Dendritic cell treated with granulocyte-macrophage colony-stimulating factor and Interleukin-4, amounts not matched to agents 40 ng/mL and 50 ng/mL, for 4 days (primary cell): ENCODE measurements around the gene TRAF4.
A peak's percentile ranks its signal among the peaks of the same experiment; 100 is the strongest.

Source experiments
- H3K27ac Mint-ChIP-seq: one replicate; pipeline ENCODE4 v1.8.0; 2022; ENCODE audit warnings: mild to moderate bottlenecking, mixed read lengths
- H3K27me3 Mint-ChIP-seq: one replicate; pipeline ENCODE4 v1.8.0; 2022; ENCODE audit warnings: mild to moderate bottlenecking, mixed read lengths
- H3K36me3 Mint-ChIP-seq: one replicate; pipeline ENCODE4 v1.8.0; 2022; ENCODE audit warnings: low read depth, mixed read lengths
- H3K4me1 Mint-ChIP-seq: one replicate; pipeline ENCODE4 v1.8.0; 2022; ENCODE audit warnings: low read depth, mixed read lengths
- H3K4me3 Mint-ChIP-seq: one replicate; pipeline ENCODE4 v1.8.0; 2022; ENCODE audit warnings: mild to moderate bottlenecking, moderate library complexity, mixed read lengths
- H3K9me3 Mint-ChIP-seq: one replicate; pipeline ENCODE4 v1.8.0; 2022; ENCODE audit warnings: mixed read lengths
- intact Hi-C: fragments of 100-400 bp; cut with micrococcal nuclease; formaldehyde crosslinking; loops from one replicate; pipeline ENCODE4 v1.15.0; 2022

Gene TRAF4

GRCh38 chr17:28744972-28745785 is 1.4 kb downstream of the TRAF4 start:
- Mint-ChIP-seq H3K36me3 (peaks cover 36% of the 10 kb centered on the region), H3K9me3 (no peaks in the 10 kb centered on the region), H3K27me3 (peaks cover 9% of the 10 kb centered on the region), H3K27ac (peak overlapping the region; percentile 85), H3K4me3 (peak overlapping the region; percentile 79), H3K4me1 (peaks cover 57% of the 10 kb centered on the region)
- intact Hi-C loops = no loop called here

DNA sequence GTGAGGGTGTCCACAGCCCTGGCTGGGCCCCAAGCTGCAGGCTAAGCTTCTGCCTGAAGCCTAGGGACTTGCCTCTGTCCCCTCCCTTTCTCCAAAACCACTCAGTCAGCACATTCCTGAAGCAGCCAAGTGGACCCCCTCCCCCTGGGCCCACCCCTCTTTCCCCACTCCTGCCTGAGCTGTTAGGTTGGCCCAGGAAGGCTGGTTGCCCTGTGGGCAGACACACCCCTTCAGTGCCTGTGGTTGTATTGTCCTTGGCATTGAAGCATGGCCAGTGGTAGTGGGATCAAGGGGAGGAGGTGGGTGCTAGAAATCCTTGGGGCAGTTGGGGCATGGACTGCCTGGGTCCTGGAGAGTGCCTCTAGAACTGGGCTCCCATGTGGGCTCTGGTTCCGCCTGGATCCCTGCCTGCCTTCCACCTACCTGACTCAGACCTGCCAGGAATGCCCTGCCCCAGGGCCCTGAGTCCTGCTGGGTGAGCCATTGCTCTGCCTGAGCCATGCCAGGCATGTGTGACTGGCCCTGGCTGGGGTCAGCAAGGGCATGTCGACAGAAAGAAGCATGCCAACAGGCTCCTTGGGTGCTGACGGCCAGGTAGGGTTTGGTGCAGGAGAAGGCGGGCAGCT is 2.1 kb downstream of the TRAF4 start:
- intact Hi-C loops = no loop called here
- H3K9me3 Mint-ChIP-seq = no peaks in the 10 kb centered on the region
- peaks cover 36% of the 10 kb centered on the region for H3K36me3 Mint-ChIP-seq
- H3K4me1 Mint-ChIP-seq = peaks cover 54% of the 10 kb centered on the region
- H3K27ac Mint-ChIP-seq = no peak overlapping the region
- peak overlapping the region; percentile 79 for H3K4me3 Mint-ChIP-seq
- H3K27me3 Mint-ChIP-seq = peaks cover 6% of the 10 kb centered on the region

GRCh38 chr17:28746611-28747050 is 2.8 kb downstream of the TRAF4 start:
- Mint-ChIP-seq H3K4me3 (no peak overlapping the region), H3K9me3 (no peaks in the 10 kb centered on the region), H3K36me3 (peaks cover 36% of the 10 kb centered on the region), H3K27ac (no peak overlapping the region), H3K27me3 (peaks cover 6% of the 10 kb centered on the region), H3K4me1 (peaks cover 46% of the 10 kb centered on the region)
- intact Hi-C loops = no loop called here

- no peak overlapping the region for H3K27ac Mint-ChIP-seq
- H3K4me3 Mint-ChIP-seq = no peak overlapping the region
- H3K36me3 Mint-ChIP-seq = peaks cover 36% of the 10 kb centered on the region
- intact Hi-C loops = no loop called here
- peaks cover 41% of the 10 kb centered on the region for H3K4me1 Mint-ChIP-seq
- peaks cover 6% of the 10 kb centered on the region for H3K27me3 Mint-ChIP-seq
- no peaks in the 10 kb centered on the region for H3K9me3 Mint-ChIP-seq
Observed at GRCh38 chr17:28747051-28747691, 3.4 kb downstream of the TRAF4 start.

GRCh38 chr17:28747801-28748750 is 4.3 kb downstream of the TRAF4 start:
- intact Hi-C loops = no loop called here
- Mint-ChIP-seq H3K4me3 (no peak overlapping the region), H3K27me3 (peaks cover 6% of the 10 kb centered on the region), H3K4me1 (peaks cover 32% of the 10 kb centered on the region), H3K9me3 (no peaks in the 10 kb centered on the region), H3K36me3 (peaks cover 36% of the 10 kb centered on the region), H3K27ac (no peak overlapping the region)

DNA sequence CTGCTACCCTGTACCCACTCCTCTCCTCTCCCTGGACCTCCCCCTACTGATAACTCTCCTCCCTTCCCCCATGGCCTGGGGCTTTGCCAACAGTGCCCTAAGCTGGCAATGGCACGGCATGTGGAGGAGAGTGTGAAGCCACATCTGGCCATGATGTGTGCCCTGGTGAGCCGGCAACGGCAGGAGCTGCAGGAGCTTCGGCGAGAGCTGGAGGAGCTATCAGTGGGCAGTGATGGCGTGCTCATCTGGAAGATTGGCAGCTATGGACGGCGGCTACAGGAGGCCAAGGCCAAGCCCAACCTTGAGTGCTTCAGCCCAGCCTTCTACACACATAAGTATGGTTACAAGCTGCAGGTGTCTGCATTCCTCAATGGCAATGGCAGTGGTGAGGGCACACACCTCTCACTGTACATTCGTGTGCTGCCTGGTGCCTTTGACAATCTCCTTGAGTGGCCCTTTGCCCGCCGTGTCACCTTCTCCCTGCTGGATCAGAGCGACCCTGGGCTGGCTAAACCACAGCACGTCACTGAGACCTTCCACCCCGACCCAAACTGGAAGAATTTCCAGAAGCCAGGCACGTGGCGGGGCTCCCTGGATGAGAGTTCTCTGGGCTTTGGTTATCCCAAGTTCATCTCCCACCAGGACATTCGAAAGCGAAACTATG is 5.2 kb downstream of the TRAF4 start:
- no peak overlapping the region for H3K27ac Mint-ChIP-seq
- no peak overlapping the region for H3K4me3 Mint-ChIP-seq

GRCh38 chr17:28749516-28750177 is 5.8 kb downstream of the TRAF4 start:
- peaks cover 36% of the 10 kb centered on the region for H3K36me3 Mint-ChIP-seq

More for the DNA sequence above, 5.2 kb downstream of the TRAF4 start:
- peaks cover 36% of the 10 kb centered on the region for H3K36me3 Mint-ChIP-seq
- peaks cover 29% of the 10 kb centered on the region for H3K4me1 Mint-ChIP-seq
- H3K9me3 Mint-ChIP-seq = no peaks in the 10 kb centered on the region
- H3K27me3 Mint-ChIP-seq = peaks cover 6% of the 10 kb centered on the region
- intact Hi-C loops = no loop called here

DNA sequence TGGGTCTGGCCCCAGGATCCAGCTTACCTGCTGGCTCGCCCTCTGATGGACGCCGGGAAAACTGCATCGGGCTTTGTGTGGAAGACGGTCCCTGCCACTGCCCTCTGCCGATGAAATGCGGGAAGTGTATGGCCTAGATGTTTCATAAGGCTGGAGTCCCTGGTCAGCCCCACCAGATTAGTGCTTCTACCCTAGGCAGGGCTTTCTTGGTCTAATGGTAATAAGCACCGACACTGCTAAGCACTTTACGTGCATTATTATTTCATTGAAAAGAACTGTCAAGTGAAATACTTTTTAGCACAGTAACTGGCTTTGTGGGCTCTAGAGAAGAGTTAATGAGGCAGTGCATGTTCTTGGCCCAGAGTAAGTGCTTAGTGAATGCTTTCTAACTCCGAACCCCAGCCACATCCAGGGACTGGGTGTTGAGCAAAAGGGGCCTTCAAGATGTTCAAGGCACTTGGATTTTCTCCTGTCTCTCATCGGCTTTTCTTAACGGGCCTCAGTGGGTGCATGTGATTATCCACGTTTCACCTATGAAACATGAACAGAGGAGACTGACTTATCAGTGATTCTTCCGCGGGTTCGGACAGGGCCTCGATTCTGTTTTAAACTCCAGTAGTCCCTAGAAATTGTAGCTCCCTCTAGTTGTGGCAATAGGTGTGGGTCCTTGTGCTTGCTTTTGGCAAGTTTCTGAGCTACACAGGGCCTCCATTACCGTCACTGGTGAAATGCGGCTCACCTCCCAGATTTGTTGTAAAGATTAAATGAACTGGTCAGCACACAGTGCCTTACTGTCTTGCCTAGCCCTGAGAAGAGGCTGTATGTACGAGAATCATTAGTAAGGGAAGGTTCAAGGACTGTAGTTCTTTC is 6.6 kb downstream of the TRAF4 start:
- peaks cover 19% of the 10 kb centered on the region for H3K4me1 Mint-ChIP-seq
- H3K27me3 Mint-ChIP-seq = no peaks in the 10 kb centered on the region
- peaks cover 30% of the 10 kb centered on the region for H3K36me3 Mint-ChIP-seq
- intact Hi-C loops = loop anchor here (1.0 kb wide), 1 partner anchor 23 kb away; no protein-coding TSS in a partner anchor
- no peak overlapping the region for H3K4me3 Mint-ChIP-seq
- H3K27ac Mint-ChIP-seq = no peak overlapping the region
- no peaks in the 10 kb centered on the region for H3K9me3 Mint-ChIP-seq

More at GRCh38 chr17:28749516-28750177, 5.8 kb downstream of the TRAF4 start:
- Mint-ChIP-seq H3K4me1 (peaks cover 27% of the 10 kb centered on the region), H3K9me3 (no peaks in the 10 kb centered on the region), H3K27me3 (peaks cover 6% of the 10 kb centered on the region), H3K27ac (no peak overlapping the region), H3K4me3 (no peak overlapping the region)
- intact Hi-C loops = loop anchor here (1.0 kb wide), 1 partner anchor 22 kb away; no protein-coding TSS in a partner anchor

DNA sequence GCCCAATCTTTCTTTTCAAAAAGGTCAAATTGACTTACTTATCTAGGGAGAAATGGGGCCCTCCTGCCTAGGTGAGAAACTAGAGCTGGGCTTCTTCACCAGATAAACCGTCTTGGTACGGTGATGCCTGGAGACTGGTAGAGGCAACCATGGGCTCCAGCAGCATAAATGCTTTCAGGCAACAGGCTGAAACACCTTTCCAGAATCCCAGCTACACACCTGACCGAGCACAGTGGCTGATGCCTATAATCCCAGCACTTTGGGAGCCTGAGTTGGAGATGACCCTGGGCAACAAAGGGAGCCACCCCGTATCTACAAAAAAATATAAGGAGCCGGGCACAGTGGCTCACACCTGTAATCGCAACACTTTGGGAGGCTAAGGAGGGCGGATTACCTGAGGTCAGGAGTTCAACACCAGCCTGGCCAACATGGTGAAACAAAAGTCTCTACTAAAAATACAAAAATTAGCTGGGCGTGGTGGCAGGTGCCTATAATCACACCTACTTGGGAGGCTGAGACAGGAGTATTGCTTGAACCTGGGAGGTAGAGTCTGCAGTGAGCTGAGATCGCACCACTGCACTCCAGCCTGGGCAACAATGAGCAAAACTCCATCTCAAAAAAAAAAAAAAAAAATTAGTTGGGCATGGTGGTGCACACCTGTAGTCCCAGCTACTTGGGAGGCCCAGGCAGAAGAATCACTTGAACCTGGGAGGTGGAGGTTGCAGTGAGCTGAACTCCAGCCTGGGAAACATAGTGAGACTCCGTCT is 8.0 kb downstream of the TRAF4 start:
- Mint-ChIP-seq H3K4me3 (no peak overlapping the region), H3K9me3 (no peaks in the 10 kb centered on the region), H3K4me1 (peaks cover 12% of the 10 kb centered on the region), H3K27me3 (no peaks in the 10 kb centered on the region), H3K27ac (no peak overlapping the region), H3K36me3 (peaks cover 35% of the 10 kb centered on the region)
- intact Hi-C loops = no loop called here

DNA sequence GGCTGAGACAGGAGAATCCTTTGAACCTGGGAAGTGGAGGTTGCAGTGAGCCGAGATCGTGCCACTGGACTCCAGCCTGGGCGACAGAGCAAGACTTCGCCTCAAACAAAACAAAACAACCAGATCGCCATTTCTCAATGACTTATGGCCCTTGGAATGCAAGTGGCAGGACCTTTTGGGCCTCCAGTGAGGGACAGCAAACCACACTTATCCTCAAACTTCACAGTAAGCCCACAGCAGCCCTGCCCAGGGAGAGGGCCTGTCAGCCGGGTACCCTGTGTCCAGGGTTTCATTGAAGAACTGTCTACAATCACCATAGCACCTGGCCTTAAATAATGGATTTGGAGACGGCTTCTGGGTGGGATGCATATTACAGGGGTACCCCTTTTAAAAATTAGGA is 11.7 kb downstream of the TRAF4 start:
- intact Hi-C loops = no loop called here
- Mint-ChIP-seq H3K27me3 (no peaks in the 10 kb centered on the region), H3K4me3 (no peak overlapping the region), H3K27ac (no peak overlapping the region), H3K9me3 (no peaks in the 10 kb centered on the region), H3K4me1 (peaks cover 8% of the 10 kb centered on the region), H3K36me3 (peaks cover 39% of the 10 kb centered on the region)

- intact Hi-C loops = no loop called here
Observed at GRCh38 chr17:28756049-28756804, 12.4 kb downstream of the TRAF4 start.

More at GRCh38 chr17:28756049-28756804, 12.4 kb downstream of the TRAF4 start:
- no peak overlapping the region for H3K27ac Mint-ChIP-seq
- H3K9me3 Mint-ChIP-seq = no peaks in the 10 kb centered on the region
- peaks cover 15% of the 10 kb centered on the region for H3K4me1 Mint-ChIP-seq
- H3K36me3 Mint-ChIP-seq = peaks cover 39% of the 10 kb centered on the region
- H3K4me3 Mint-ChIP-seq = no peak overlapping the region
- no peaks in the 10 kb centered on the region for H3K27me3 Mint-ChIP-seq
